ENCODE data around the gene VAC14. TPM values are rescaled to one million over a fixed set of nuclear protein-coding genes. Genes with fewer than 3 reads are reported as not detected.

The VAC14 gene
- total RNA-seq, 3 donors from 2014 or later, result 32.3 to 35.1 (median 32.8) TPM

DNA sequence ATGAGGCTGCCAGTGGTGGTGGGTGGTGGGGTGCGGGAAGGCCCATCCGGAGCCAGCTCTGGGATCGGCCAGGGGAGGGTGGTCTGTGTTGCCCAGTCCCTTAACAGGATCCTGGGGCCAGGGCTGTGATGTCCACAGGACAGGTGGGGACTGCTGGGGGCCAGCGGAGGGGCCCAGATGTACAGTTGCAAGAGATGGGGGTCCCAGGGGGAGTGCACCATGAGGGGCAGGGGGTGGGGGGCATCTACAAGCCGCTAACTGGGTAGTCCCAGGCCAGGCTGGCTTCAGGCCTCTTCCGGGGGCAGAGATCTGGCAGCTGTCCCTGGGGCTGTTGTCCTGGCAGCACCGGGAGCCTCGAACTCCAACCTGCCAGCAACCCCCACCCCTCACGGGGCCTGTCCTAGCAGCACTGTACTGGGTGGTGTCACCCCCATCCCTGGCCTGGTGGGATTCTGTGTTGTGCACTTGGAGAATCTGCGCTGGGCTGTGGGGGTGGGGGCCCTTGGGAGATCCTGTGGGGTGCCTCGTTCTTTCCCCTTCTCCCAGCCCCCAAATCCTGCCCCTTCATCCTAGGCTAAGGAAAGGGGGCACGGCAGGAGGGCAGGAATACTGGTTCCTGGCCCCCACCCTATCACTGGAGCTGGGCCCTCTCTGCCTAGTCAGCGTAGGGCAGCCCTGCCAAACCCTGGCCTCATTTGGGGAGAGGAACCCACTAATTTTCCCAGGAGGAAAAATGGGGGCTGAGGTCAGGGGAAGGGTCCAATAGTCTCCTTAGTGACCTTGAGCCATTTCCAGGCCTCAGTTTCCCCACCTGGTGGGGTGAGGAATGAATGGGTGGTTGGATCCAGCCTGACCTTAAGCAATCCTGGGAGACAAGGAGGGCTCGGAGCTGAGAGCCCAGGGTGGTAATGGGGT is 116.6 kb downstream of the VAC14 start:
- DNase-seq, result peak in 1 of 3 donors; percentile 52
- Histone ChIP-seq H3K9me3 (no peaks in the 10 kb centered on the region), H3K36me3 (ENCODE audit: low read depth) (no peaks in the 10 kb centered on the region), H3K4me3 (no peak overlapping the region), H3K4me1 (ENCODE audit: low read depth) (peaks cover 29% of the 10 kb centered on the region)
- intact Hi-C loops (cut with DNase I, micrococcal nuclease), result loop anchor here (10.0 kb wide), 2 partner anchors 50 to 90 kb away; no protein-coding TSS in a partner anchor
- TF ChIP-seq, protein P1, sequence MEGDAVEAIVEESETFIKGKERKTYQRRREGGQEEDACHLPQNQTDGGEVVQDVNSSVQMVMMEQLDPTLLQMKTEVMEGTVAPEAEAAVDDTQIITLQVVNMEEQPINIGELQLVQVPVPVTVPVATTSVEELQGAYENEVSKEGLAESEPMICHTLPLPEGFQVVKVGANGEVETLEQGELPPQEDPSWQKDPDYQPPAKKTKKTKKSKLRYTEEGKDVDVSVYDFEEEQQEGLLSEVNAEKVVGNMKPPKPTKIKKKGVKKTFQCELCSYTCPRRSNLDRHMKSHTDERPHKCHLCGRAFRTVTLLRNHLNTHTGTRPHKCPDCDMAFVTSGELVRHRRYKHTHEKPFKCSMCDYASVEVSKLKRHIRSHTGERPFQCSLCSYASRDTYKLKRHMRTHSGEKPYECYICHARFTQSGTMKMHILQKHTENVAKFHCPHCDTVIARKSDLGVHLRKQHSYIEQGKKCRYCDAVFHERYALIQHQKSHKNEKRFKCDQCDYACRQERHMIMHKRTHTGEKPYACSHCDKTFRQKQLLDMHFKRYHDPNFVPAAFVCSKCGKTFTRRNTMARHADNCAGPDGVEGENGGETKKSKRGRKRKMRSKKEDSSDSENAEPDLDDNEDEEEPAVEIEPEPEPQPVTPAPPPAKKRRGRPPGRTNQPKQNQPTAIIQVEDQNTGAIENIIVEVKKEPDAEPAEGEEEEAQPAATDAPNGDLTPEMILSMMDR (IDR thresholded peaks at IDR 0.05), result no peak
- ATAC-seq, result no peak

DNA sequence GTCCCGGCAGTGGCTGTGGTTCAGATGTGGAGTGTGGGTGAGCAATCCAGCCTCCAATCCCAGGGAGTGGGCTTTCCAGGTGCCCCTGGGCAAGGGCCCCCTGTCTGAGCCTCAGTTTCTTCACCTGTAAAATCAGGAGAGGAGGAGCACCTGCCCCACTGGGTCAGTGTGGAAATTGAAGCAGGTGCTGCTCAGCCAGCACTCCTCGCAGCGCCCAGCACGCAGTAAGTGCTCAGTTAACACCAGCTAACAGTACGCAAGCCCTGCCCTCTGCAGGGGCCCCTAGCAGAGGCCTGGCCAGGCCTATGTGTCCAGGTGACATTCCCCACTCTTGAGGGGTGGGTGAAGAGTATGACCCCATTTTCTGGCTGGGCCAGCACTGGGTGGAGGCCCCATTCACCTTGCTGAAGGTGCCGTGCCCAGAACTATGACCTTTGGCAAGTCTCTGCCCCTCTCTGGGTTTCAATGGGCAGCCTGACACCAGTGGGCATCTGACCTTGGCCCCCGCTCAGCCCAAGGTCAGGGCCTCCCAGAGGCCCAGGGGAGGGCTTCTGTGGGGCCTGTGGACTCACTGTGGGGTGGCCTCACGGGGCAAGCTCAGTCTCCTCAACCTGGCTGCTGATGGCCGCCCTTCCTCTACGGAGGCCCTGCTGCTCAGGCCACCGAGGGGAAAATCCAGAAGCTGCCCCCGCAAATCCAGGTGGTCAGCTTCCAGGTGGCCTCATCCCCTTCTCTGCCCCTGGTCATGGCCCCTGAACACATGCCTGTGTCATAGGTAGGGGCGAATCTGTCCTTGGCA is 117.6 kb downstream of the VAC14 start:
- Histone ChIP-seq H3K4me1 (ENCODE audit: low read depth) (peaks cover 22% of the 10 kb centered on the region), H3K4me3 (no peak overlapping the region), H3K36me3 (ENCODE audit: low read depth) (no peaks in the 10 kb centered on the region), H3K9me3 (no peaks in the 10 kb centered on the region)
- TF ChIP-seq, protein P1 (IDR thresholded peaks at IDR 0.05), result no peak
- no peak for ATAC-seq
- intact Hi-C loops (cut with DNase I, micrococcal nuclease), result loop anchor here (10.0 kb wide), 2 partner anchors 51 to 91 kb away; no protein-coding TSS in a partner anchor
- DNase-seq, result peak in 1 of 3 donors; percentile 36

DNA sequence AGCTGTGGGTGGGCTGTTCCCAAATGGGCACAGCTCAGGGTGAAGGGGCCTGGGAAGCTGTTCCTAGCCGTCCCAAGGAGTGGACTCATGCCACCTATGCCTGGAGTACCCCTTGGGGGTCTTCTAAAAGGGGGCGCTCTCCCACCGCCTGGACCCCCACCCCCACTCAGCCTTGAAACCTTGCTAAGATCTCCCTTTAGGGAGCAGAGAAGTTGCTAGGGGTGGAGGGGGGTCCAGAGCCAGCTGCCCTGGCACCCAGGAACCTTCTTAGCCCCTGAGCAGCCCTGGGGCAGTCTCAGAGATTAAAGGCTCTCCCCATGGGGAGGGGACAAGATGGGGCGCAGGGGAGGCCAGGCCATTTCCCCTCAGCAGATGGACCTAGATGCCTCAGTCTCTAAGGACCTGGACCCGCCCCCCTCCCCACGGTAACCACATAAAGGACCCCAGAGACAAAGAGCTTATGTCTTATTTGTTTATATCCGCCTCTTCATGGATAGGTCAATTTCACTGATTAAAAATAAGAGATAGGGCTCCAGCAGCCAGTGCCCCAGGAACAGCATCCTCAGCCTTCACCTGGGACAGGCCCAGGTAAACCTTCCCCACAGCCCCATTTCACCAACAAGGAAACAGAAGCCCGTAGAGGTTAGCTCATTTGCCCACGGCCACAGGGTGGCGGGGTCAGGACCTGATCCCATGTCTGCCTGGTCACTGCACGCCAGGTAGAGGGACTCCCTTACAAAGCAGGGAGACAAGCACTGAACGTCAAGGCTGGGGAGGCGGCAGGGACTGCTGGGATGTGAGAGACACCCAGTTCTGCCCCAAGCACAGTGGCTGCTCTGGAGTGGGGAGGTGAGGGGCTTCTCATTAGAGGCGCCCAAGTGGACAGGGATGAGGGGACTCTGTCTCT is 118.5 kb downstream of the VAC14 start:
- H3K36me3 ChIP-seq (ENCODE audit: low read depth), result no peaks in the 10 kb centered on the region

DNA sequence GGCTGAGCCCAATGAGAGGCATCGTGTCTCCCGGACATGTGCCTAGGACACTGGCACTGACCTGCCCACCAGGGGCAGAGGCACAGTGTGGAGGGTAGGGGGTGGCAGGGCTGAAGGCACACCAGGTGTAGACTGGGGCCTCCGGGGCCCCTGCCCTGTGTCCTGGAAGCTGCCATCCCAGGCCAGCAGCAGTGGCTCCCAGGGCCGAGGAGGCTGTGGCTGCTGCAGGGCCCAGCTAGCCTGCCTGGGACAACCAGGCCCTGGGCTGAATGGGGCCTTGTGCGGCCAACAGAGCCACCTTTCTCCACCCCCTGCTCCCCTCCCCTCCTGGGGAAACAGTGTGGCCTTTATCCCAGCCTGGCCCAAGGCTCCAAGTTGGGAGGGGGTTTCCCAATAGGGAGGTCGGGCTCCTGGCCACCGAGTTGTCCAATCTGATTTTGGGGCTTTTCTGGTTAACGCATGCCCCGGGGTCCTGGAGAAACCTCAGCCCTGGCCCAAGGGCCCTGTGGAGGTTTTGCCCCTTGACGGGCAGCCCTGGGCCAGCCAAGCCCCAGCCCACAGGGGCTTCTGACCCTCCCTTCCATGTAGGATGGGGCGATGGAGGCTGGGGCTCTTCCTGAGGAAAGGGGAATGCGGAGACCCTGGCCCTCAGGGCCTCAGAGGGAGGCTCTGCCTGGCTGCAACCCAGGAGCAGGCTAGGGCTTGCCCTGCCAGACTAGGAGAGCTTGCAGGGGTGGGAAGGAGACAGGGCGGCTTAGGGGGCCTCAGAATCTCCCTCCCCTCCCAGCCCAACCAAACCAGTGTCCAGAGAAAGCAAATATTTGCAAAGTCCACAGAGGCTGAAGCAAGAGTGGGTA is 119.3 kb downstream of the VAC14 start:
- H3K9me3 ChIP-seq, result no peaks in the 10 kb centered on the region
- H3K4me1 ChIP-seq (ENCODE audit: low read depth), result peaks cover 16% of the 10 kb centered on the region
- DNase-seq (peak in 1 of 3 donors; percentile 40), ATAC-seq (no peak)
- H3K36me3 ChIP-seq (ENCODE audit: low read depth), result no peaks in the 10 kb centered on the region
- TF ChIP-seq, protein P1 (IDR thresholded peaks at IDR 0.05), result no peak
- no peak overlapping the region for H3K4me3 ChIP-seq
- intact Hi-C loops (cut with DNase I, micrococcal nuclease), result loop anchor here (10.0 kb wide), 2 partner anchors 53 to 93 kb away; no protein-coding TSS in a partner anchor

More for the DNA sequence above, 118.5 kb downstream of the VAC14 start:
- Histone ChIP-seq H3K4me3 (no peak overlapping the region), H3K4me1 (ENCODE audit: low read depth) (peaks cover 16% of the 10 kb centered on the region), H3K9me3 (no peaks in the 10 kb centered on the region)
- TF ChIP-seq, protein P1 (IDR thresholded peaks at IDR 0.05), result no peak
- intact Hi-C loops (cut with DNase I, micrococcal nuclease), result loop anchor here (10.0 kb wide), 2 partner anchors 52 to 92 kb away; no protein-coding TSS in a partner anchor
- ATAC-seq, result no peak
- peak in 1 of 3 donors; percentile 15 for DNase-seq

Data from mucosa of descending colon (tissue), 3 donors.